IPS-18a (cell line): ENCODE results near the gene ADARB2.

Experiments
- H3K27ac ChIP-seq: one replicate; pipeline ENCODE4 v1.5.1; 2013; ENCODE audit warnings: low read length
- H3K27me3 ChIP-seq: one replicate; pipeline ENCODE4 v1.6.1; 2013; ENCODE audit warnings: mild to moderate bottlenecking, low read length; ENCODE audit not compliant: control insufficient read depth, insufficient read depth
- H3K36me3 ChIP-seq: one replicate; pipeline ENCODE4 v1.6.1; 2013; ENCODE audit warnings: low read depth, low read length; ENCODE audit not compliant: control insufficient read depth
- H3K4me1 ChIP-seq: one replicate; pipeline ENCODE4 v1.6.1; 2013; ENCODE audit warnings: low read depth, low read length; ENCODE audit not compliant: control insufficient read depth
- H3K4me3 ChIP-seq: one replicate; pipeline ENCODE4 v1.5.1; 2013; ENCODE audit warnings: low read length
- H3K9ac ChIP-seq: one replicate; pipeline ENCODE4 v1.6.1; 2013; ENCODE audit warnings: mild to moderate bottlenecking, low read length, moderate library complexity
- H3K9me3 ChIP-seq: one replicate; pipeline ENCODE4 v1.6.1; 2013; ENCODE audit warnings: low read depth, low read length; ENCODE audit not compliant: control insufficient read depth

Gene ADARB2

GRCh38 chr10:1364151-1364910, 373.0 kb downstream of the ADARB2 start:
- no peaks in the 10 kb centered on the region for H3K9me3 ChIP-seq
- peaks cover 21% of the 10 kb centered on the region for H3K4me1 ChIP-seq
- no peak overlapping the region for H3K27ac ChIP-seq
- no peaks in the 10 kb centered on the region for H3K36me3 ChIP-seq
- no peaks in the 10 kb centered on the region for H3K27me3 ChIP-seq
- H3K4me3 ChIP-seq = no peak overlapping the region
- no peak overlapping the region for H3K9ac ChIP-seq

GRCh38 chr10:1363446-1364121, 373.7 kb downstream of the ADARB2 start:
- H3K9ac ChIP-seq = no peak overlapping the region
- no peak overlapping the region for H3K4me3 ChIP-seq
- H3K9me3 ChIP-seq = no peaks in the 10 kb centered on the region
- no peaks in the 10 kb centered on the region for H3K27me3 ChIP-seq
- H3K36me3 ChIP-seq = no peaks in the 10 kb centered on the region
- H3K27ac ChIP-seq = no peak overlapping the region
- peaks cover 23% of the 10 kb centered on the region for H3K4me1 ChIP-seq

- Histone ChIP-seq H3K4me1 (peaks cover 31% of the 10 kb centered on the region), H3K9me3 (no peaks in the 10 kb centered on the region), H3K4me3 (no peak overlapping the region), H3K27ac (no peak overlapping the region), H3K27me3 (no peaks in the 10 kb centered on the region), H3K36me3 (no peaks in the 10 kb centered on the region), H3K9ac (no peak overlapping the region)
Measured at GRCh38 chr10:1362589-1363445, 374.5 kb downstream of the ADARB2 start.

DNA sequence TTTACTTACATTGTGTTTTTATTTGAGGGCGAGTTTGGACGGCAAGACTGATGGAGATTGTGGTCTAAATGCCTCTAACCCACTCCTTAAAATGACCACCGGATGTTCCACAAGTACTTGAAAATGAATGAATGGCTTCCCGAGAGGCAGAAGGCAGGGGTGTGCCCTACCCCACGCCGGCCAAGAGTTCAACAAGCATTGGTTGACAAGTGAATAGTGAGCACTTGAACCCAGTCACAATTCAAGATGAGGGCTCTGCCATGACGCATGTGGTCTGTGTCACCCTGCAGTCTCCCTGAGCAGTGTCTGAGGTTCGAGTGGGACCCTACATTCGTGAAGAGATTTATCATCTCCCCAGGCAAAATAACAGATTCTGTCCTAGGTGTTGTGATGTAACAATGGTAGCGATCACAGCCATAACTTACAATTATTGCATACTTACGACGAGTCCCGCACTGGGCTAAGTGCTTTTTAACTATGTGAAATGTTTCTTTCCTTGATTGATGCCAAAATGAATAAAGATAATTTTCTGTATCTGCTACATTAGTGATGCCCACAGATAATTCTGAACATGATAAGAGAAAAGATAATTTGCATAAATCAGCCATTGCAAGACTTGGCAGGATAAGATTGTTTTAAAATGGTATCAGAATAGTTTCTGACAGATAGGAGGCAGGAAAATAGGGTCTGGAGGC, 375.8 kb downstream of the ADARB2 start:
- Histone ChIP-seq H3K9me3 (no peaks in the 10 kb centered on the region), H3K9ac (no peak overlapping the region), H3K27me3 (no peaks in the 10 kb centered on the region), H3K27ac (no peak overlapping the region), H3K4me3 (no peak overlapping the region), H3K4me1 (peaks cover 32% of the 10 kb centered on the region), H3K36me3 (no peaks in the 10 kb centered on the region)

- no peaks in the 10 kb centered on the region for H3K9me3 ChIP-seq
- H3K27me3 ChIP-seq = no peaks in the 10 kb centered on the region
- no peak overlapping the region for H3K27ac ChIP-seq
- no peak overlapping the region for H3K9ac ChIP-seq
- no peak overlapping the region for H3K4me3 ChIP-seq
- no peaks in the 10 kb centered on the region for H3K36me3 ChIP-seq
- peaks cover 32% of the 10 kb centered on the region for H3K4me1 ChIP-seq
Measured at GRCh38 chr10:1360558-1361164, 376.7 kb downstream of the ADARB2 start.

DNA sequence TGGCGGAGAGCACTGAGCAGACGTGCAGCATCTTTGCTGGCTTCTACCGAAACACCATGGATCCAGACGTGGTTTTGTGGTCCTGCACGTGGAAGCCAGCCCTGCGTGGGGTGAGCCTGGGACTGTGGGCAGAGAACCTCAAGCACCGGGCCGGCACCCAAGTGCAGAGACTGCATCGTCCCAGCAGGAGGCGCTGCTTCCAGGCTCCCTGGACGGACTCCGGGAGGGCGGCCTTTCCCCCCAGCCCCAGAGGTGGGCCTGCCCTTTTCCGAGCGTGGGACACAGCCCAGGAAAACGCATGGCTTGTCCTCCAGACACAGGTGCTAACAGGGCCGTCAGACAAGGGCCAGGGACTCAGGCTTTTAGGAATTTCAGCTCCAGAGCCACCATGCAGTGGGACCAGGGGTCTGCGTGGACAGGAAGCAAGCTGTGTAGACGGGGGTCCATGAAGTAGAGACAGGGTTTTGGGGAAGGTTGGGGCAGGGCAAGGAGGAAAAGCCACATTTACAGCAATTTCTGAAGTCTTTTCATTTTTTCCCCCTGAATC, 377.2 kb downstream of the ADARB2 start:
- H3K9me3 ChIP-seq = no peaks in the 10 kb centered on the region
- no peaks in the 10 kb centered on the region for H3K36me3 ChIP-seq
- H3K27me3 ChIP-seq = no peaks in the 10 kb centered on the region
- no peak overlapping the region for H3K27ac ChIP-seq
- H3K4me3 ChIP-seq = no peak overlapping the region
- peaks cover 32% of the 10 kb centered on the region for H3K4me1 ChIP-seq
- H3K9ac ChIP-seq = no peak overlapping the region

GRCh38 chr10:1359626-1359955, 377.7 kb downstream of the ADARB2 start:
- Histone ChIP-seq H3K4me3 (no peak overlapping the region), H3K9me3 (no peaks in the 10 kb centered on the region), H3K4me1 (peaks cover 32% of the 10 kb centered on the region), H3K9ac (no peak overlapping the region), H3K27me3 (no peaks in the 10 kb centered on the region), H3K27ac (no peak overlapping the region), H3K36me3 (no peaks in the 10 kb centered on the region)

DNA sequence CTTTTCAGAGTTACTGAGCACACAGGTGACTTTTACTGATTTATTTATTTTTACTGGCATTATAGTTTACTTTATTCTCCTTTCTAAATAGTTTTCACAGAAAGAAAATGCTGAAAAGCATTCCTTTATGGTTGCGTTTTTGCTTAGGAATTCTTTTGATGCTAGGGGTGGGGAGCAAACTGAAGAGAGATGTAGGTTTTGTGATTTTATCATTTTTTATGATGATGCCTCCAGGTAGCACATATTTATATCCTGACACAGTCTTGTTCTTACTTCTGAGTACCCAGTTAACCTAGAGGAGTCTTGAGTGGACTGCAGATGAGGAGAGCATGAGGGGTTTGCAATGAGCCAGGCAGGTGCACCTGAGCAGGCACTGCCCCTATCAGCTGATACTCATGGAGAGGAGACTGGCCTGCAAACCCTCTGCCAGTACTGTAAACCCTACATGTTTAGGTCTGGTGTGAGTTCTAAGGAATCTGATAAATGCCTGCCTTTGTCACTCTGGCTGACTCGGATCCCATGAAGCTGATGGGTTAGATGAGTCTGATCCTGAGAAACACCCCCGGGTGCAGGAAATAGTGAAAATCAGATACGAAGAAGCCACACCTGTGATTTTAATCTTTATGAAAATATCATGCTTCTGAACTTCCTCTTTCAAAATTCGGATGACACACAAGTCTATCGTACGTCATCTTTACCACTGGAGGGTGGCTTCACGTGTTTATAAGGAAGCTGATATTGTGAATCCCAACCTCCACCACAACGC, 378.3 kb downstream of the ADARB2 start:
- no peaks in the 10 kb centered on the region for H3K9me3 ChIP-seq
- no peak overlapping the region for H3K9ac ChIP-seq
- H3K27me3 ChIP-seq = no peaks in the 10 kb centered on the region
- H3K4me3 ChIP-seq = no peak overlapping the region
- no peak overlapping the region for H3K27ac ChIP-seq
- no peaks in the 10 kb centered on the region for H3K36me3 ChIP-seq
- peaks cover 32% of the 10 kb centered on the region for H3K4me1 ChIP-seq

DNA sequence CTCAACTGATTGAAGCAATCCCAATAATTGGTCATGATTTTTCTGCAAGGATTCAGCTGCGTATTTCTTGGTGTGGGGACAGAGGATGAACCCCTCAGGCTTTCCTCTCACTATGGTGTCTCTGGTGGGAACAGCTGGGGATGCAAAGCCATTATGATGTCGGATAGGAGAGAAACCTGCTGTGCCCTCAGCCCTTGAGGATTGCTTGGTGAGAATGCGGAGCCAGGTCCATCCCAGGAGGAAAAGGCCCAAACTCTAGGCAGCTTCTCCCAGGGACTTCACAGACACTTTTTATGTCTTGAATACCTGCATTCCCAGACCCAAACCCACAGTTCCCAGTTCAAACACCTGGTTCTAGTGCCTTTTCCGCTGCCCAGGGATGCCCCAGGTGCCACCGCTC, 379.2 kb downstream of the ADARB2 start:
- no peak overlapping the region for H3K9ac ChIP-seq

GRCh38 chr10:1356349-1356748, 381.0 kb downstream of the ADARB2 start:
- Histone ChIP-seq H3K4me3 (no peak overlapping the region), H3K4me1 (peaks cover 30% of the 10 kb centered on the region), H3K27ac (no peak overlapping the region), H3K27me3 (no peaks in the 10 kb centered on the region), H3K9ac (no peak overlapping the region), H3K9me3 (no peaks in the 10 kb centered on the region), H3K36me3 (no peaks in the 10 kb centered on the region)

More for the DNA sequence above, 379.2 kb downstream of the ADARB2 start:
- no peaks in the 10 kb centered on the region for H3K9me3 ChIP-seq
- H3K4me1 ChIP-seq = peaks cover 32% of the 10 kb centered on the region
- no peak overlapping the region for H3K27ac ChIP-seq
- H3K36me3 ChIP-seq = no peaks in the 10 kb centered on the region
- H3K27me3 ChIP-seq = no peaks in the 10 kb centered on the region
- no peak overlapping the region for H3K4me3 ChIP-seq
